NCI-H2081 (cell line): ENCODE results near the gene ANKRD11.
A peak's percentile ranks its signal among the peaks of the same experiment; 100 is the strongest.
"Not testable (repeated sequence)": the region's sequence is repeated elsewhere in the genome, so short reads cannot be mapped to it uniquely, and the experiment has no call there.

ENCODE experiments used
- DNase-seq, 2 experiments: peaks; one replicate each; lab custom pipeline; 2025; lab: John Stamatoyannopoulos, UW

Gene ANKRD11

GRCh38 chr16:89450537-89450936 is 39.8 kb downstream of the ANKRD11 start:
- no peak for DNase-seq

GRCh38 chr16:89449726-89450335 is 40.5 kb downstream of the ANKRD11 start:
- no peak for DNase-seq

- DNase-seq = no peak
Observed at GRCh38 chr16:89448656-89449055, 41.7 kb downstream of the ANKRD11 start.

GRCh38 chr16:89446975-89447293 is 43.4 kb downstream of the ANKRD11 start:
- DNase-seq = no peak

GRCh38 chr16:89446136-89446974 is 44.0 kb downstream of the ANKRD11 start:
- DNase-seq = no peak

- no peak for DNase-seq
Observed at GRCh38 chr16:89445166-89445565, 45.2 kb downstream of the ANKRD11 start.

GRCh38 chr16:89444728-89445127 is 45.6 kb downstream of the ANKRD11 start:
- DNase-seq = no peak

- DNase-seq = no peak
Observed at GRCh38 chr16:89444151-89444723, 46.1 kb downstream of the ANKRD11 start.

- no peak for DNase-seq
Observed at GRCh38 chr16:89443727-89444084, 46.7 kb downstream of the ANKRD11 start.

GRCh38 chr16:89442990-89443726 is 47.2 kb downstream of the ANKRD11 start:
- peak in 1 of 2 experiments; percentile 44 for DNase-seq

- peak in 1 of 2 experiments; percentile 4 for DNase-seq
Observed at GRCh38 chr16:89442588-89442987, 47.8 kb downstream of the ANKRD11 start.

GRCh38 chr16:89439659-89440058 is 50.7 kb downstream of the ANKRD11 start:
- no peak for DNase-seq

- DNase-seq = no peak
Observed at GRCh38 chr16:89437991-89438390, 52.4 kb downstream of the ANKRD11 start.

GRCh38 chr16:89437251-89437987 is 52.9 kb downstream of the ANKRD11 start:
- DNase-seq = no peak

- DNase-seq = no peak
Observed at GRCh38 chr16:89436366-89436765, 54.0 kb downstream of the ANKRD11 start.

GRCh38 chr16:89435059-89435458 is 55.3 kb downstream of the ANKRD11 start:
- not testable (repeated sequence) for DNase-seq

- DNase-seq = no peak
Observed at GRCh38 chr16:89434490-89434889, 55.9 kb downstream of the ANKRD11 start.

- not testable (repeated sequence) for DNase-seq
Observed at GRCh38 chr16:89433363-89433984, 56.9 kb downstream of the ANKRD11 start.

GRCh38 chr16:89431630-89432029 is 58.7 kb downstream of the ANKRD11 start:
- no peak for DNase-seq

- no peak for DNase-seq
Observed at GRCh38 chr16:89431158-89431584, 59.2 kb downstream of the ANKRD11 start.

- no peak for DNase-seq
Observed at GRCh38 chr16:89430436-89431157, 59.8 kb downstream of the ANKRD11 start.
